Measurements from ENCODE around the gene RBM20. TPM values are rescaled to one million over a fixed set of nuclear protein-coding genes. Genes with fewer than 3 reads are reported as not detected.
A peak's percentile ranks its signal among the peaks of the same experiment; 100 is the strongest.
"Not testable (repeated sequence)": the region's sequence is repeated elsewhere in the genome, so short reads cannot be mapped to it uniquely, and the experiment has no call there.

Gene RBM20
- total RNA-seq: 4.6 and 5.3 TPM in 2 replicates

DNA sequence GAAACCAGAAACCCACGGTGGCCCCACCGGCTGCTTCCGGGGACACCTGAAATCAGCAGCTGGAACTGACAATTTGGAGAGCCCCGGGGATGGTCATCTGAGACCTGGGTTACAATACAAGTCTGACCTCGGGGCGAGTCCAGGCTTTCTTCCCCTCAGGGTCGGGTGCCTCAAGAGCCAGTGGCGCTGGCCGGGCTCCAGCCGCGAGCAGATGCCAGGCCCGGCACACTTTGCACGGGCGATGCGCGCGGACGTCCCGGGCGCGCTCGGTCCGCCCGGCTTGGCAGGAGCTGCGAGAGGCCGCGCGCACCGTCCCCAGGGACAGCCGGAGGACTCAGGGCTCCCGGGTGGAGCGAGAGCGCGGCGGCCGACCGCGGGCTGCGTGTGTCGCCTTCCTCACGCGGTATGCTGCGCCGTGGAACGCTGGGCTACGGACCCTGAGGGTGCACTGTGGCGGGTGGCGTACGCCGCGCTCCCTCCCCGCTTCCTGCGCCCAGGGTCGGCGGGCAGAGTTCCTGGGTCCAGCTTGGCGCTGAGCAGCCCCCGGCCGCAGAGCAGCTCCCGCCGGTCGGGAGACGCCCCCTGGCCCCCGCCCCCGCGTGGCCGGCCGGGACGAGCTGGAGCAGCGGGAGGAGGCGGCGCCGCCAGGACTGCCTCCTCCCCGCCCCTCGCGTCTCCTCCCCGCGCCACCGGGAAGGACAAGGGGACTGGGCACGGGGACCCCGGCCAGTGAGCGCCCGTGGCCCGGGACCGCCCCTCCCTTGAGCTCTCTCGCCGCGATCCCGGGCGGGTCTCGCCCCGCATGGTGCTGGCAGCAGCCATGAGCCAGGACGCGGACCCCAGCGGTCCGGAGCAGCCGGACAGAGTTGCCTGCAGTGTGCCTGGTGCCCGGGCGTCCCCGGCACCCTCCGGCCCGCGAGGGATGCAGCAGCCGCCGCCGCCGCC is at the start of gene RBM20:
Gene RBM20 (plus strand): TSS at position 684 of the 945 bp plus-strand sequence. CDS start 119 bp downstream, at position 803.
- DNase-seq: peak; percentile 30

DNA sequence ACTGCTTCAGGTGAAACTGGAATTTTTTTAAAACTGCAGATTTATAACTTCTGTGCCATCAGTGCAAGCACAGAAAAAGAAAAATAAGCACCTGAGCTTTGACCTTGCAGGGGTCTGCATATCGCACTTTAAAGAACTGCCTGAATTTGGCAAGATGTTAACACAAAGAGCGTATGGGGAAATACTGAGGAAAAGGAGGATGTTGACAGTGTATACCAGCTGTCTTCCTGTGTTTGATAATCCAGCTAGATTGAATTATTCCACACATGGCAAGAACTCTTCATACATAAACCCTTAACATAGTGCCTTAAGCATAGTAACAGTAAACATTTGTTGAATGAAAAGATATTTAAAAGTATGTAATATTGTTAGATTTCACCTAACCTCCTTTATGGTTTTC is 46.7 kb upstream of the RBM20 start:
- peak; percentile 58 for DNase-seq

DNA sequence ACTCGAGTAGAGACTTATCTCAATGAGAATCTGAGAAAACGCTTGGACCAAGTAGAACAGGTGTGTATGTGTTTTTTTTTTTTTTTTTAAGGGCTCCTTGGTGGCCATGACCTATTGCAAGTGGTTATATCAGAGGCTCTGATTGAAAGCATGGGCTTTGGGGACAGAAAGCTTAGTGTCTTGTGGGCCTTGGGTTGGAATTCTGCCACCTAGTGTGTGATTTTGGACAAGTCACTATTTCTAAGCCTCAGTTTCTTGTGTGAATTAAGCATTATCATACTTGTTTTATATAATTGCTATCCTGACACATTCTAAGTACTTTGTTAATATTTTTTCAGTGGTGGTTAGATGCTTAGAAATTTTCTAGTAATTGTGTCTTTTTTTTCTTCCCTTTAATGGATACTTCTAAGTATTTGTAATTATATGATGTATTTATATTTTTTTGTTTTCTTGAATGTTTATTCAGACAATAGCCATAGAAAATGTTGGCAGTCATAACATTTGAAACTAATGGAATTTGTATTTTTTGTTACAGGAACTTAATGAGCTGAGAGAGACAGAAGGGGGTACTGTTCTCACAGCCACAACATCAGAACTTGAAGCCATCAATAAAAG is 43.5 kb upstream of the RBM20 start:
- DNase-seq: peak; percentile 88

DNA sequence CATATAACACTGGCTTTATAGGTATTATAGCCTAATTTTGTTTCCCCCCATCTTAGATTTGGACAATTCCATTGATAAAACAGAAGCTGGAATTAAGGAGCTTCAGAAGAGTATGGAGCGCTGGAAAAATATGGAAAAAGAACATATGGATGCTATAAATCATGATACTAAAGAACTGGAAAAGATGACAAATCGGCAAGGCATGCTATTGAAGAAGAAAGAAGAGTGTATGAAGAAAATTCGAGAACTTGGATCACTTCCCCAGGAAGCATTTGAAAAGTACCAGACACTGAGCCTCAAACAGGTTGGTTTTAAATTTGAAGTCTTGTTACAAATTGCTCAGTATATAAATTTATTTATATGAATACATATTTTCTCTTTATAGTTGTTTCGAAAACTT is 42.6 kb upstream of the RBM20 start:
- no peak for DNase-seq

DNA sequence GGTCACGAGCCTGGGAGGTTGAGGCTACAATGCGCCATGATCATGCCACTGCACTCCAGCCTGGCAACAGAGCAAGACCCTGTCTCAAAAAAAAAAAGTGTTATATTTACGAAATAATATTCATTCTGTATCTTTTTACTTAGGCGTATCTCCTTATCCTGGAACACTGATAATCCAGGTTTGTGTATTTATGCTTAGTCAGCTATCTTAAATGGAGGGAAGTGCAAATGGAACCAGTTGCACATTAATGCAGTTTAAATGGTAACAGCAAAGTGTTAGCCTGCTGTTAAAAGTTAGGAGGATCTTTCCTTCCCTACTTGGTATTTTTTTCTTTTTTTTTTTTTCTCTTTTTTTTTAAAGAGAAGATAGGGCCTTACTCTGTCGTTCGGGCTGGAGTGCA is 36.0 kb upstream of the RBM20 start:
- no peak for DNase-seq

DNA sequence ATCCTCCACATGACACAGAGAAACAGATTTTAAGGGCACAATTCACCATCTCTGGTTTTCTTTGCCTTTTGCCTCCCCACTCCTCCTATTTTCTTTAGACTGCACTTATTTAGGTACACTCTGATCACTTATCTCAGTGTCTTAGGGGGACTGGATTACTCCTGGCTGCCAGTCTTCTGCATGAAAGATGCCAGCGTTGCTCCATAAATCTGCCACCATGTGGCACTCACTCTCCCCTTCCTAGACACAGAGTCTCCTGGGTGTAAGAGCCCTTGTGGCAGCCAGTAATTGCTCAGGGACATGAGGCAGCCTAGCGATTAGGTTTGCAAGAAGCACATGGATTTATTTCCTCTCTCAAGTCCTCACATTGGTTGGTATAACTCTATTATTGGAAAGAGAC is 34.5 kb upstream of the RBM20 start:
- DNase-seq: peak; percentile 17

DNA sequence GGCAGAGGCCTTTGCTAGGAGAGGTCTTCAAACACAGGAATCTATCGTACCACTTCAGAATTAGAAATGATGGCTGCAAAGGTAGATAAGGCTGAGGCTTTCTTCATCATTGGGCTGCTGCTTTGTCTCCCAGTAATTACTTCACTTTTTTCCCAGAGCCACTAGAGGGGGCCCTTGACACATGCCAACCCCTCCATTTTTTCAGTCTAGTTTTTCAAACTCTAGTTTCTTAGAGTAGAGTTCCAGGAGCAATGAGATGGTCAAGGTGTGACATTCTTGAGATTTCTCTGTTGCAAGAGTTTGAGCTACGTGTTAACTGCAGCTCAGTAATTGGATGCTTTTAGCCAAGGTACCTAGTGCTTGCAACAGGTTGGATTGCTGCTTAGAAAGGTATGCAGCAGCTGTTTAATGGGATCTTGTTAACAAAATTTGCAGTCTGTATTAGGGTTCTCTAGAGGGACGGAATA is 33.8 kb upstream of the RBM20 start:
- DNase-seq: peak; percentile 68

DNA sequence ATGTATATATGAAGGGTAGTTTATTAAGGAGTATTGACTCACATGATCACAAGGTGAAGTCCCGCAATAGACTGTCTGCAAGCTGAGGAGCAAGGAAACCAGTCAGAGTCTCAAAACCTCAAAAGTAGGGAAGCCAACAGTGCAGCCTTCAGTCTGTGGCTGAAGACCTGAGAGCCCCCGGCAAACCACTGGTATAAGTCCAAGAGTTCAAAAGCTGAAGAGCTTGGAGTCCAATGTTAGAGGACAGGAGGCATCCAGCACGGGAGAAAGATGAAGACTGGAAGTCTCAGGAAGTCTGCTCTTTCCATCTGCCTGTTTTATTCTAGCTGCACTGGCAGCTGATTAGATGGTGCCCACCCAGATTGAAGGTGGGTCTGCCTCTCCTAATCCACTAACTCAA is 33.4 kb upstream of the RBM20 start:
- DNase-seq: not testable (repeated sequence)

DNA sequence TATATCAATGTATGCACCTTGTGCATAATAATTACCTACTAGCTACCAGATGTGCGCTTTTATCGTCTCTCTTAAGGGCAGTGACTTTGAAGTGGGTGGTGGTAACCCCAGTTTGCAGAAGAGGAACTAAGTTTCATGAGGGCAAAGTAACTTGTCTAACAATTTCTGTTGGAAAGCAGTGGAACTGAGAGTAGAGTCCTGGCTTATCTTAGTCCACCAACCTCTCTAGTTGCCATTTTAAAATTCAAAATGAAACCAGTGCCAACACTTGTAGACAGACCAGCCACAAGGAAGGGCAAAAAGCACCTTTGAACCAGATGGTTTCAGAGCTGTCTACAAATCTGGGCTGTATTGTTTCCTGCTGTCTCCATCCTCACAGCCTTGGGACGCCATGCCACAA is 32.0 kb upstream of the RBM20 start:
- no peak for DNase-seq

DNA sequence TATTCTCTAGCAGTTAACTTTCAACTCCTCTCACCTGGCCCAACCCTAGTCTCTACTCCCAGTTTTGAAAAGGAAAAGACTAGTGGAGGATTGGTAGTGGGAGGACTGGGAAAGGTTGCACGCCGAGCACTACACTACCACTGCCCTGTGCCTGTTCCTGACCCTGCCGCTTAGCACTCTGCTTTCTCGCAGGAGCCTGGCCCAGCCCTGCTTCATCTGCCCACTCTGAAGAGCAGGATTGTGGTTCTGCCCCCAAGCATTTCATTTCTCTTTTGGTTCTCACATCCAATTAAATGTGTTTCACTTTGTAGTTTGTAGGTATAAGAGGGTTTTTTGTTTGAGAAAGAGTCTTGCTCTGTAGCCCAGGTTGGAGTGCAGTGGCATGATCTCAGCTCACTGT is 31.5 kb upstream of the RBM20 start:
- DNase-seq: no peak

DNA sequence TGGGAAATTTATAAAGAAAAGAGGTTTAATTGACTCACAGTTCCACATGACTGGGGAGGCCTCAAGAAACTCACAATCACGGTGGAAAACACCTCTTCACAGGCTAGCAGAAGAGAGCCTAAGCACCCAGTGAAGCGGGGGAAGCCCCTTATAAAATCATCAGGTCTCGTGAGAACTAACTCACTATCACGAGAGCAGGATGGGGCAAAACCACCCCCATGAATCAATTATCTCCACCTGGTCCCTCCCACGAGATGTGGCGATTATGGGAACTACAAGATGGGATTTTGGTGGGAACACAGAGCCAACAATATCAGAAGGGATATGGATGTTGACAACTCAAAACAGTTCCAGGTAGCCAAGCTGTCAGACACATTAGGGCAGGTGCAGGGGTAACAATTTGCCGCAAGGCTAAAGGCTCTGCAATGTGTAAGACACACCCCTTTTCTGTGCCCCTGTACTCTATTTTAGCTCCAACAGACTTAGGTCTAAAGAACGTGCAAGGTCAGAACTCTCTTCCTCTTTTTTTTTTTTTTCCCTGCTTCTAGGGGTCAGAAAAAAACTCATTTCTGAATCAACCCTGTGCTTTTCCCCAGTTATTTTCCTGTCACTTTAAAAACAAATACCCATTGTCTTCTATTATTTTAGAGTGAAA is 30.7 kb upstream of the RBM20 start:
- DNase-seq: no peak

DNA sequence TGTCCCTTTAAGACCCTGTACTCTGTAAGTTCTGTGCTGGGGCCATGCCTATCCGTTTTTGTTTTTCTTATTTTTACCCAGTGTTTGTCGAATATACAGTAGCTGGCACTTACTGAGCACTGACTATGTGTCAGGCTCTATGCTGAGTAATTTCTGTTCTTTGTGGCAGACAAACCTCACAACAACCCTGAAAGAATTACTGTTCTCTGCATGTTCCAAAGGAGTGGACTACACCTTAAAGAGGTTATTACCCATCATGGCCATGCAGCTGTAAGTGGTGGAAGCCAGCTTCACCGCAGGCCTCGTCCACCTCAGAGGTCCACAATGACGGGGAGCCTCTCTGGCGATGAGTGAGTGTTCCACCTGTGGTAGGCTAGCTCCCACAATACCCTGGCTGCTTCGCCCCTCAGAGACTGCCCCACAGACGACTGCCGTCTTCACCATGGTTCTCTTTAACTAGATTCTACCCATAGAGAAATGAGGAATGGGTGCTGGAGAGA is 30.1 kb upstream of the RBM20 start:
- no peak for DNase-seq

DNA sequence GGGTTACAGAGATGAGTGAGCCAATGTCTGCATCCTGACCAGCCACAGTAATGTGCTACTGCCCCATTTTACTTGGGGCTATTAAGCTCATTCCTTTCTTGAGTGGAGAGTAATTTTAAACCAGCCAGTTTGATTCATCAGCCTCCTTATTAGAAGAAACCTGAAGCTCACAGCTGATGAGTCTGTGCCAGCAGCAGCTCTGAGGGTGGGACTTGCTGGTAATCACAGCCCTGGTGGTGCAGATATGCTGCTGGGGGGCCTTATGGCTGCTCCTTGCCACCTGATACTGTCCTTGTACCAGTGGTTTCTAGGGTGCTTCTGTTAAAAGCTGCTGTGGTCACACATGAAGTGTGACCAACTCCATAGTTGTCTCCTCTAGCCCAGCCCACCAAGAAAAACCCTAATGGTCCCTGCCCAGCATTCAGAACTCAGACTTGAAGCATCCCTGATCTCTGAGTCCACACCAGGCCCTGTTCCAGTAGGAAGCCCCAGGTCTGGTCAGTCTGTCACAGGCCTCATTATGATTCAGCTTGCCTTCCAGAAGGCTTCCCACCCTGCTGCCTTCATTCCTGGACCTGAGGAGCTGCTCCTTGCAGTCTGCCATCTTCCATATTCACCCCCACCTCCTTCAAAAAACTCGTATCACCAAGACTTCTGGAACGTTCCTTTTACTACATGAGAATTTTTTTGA is 28.9 kb upstream of the RBM20 start:
- no peak for DNase-seq

DNA sequence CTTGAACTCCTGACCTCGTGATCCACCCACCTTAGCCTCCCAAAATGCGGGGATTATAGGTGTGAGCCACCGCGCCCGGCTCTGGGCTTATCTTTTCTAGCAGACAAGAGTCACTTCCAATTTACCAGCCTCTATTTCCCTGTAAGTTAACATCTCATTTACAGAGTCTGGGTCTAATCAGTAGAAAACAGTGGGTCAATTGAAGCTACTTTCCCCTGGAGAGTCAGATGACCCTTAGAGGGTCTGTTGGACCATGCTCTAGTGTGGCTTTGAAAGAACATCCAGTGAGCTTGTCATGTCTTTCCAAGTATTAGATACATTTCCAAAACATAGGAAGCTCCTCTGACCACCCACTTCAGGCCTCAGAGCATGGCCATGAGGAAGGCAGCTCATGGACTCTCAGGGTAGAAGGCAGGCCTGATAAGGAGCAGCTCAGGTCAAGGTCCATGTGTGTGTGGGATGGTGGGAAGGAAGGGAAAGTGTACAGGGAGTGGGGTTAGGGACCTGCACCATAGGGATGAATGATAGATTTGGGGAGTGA is 27.6 kb upstream of the RBM20 start:
- no peak for DNase-seq

DNA sequence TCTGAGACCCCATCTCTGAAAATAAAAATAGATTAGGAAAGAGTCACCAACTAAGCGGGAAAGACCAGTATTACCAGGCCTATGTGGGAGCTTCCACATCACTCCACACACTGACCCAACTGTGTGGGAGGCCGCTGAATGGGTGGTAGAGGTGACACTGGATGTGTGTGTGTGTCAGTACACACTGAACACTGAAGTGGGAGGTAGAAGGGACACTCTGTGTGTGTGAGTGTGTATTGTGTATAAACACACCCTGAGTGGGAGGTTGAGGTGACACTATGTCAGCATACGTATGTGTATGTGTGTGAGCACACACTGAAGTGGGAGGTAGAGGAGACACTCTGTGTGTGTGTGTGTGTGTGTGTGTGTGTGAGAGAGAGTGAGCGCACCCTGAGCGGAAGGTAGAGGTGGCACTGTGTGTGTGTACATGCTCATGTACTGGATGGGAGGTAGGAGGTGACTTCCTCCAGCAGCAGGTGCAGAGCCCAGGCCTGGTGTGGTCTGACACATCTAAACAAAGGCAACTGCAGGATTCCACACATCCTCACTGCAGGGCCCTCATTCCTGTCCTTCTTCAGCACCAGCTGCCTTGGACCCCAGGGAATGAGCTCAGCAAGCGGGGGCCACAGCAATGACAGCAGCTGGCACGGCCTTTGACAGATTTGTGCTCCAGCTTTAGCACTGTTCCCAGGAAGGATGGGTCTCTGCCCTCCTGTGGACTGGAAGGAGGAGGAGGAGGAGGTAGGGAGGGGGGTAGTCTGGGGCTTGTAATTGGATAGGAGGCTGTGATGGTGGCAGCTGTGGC is 26.5 kb upstream of the RBM20 start:
- no peak for DNase-seq

DNA sequence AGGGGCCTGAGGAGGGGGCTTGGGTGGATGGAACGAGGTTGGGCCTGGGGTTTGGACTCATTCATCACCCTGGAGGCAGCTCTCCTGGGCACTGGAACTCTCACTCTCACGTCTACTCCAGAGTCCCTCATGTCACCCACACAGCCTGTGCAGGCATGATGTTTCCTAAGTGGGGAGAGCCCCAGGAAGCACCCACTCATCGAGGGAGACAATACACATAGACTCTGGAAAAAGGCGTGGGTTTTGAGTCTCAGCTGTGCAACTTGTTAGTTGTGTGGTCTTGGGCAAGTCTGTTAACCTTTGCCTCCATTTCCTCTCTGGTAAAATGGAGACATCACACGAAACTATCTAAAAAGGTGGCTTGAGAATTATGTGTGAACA is 25.9 kb upstream of the RBM20 start:
- no peak for DNase-seq

DNA sequence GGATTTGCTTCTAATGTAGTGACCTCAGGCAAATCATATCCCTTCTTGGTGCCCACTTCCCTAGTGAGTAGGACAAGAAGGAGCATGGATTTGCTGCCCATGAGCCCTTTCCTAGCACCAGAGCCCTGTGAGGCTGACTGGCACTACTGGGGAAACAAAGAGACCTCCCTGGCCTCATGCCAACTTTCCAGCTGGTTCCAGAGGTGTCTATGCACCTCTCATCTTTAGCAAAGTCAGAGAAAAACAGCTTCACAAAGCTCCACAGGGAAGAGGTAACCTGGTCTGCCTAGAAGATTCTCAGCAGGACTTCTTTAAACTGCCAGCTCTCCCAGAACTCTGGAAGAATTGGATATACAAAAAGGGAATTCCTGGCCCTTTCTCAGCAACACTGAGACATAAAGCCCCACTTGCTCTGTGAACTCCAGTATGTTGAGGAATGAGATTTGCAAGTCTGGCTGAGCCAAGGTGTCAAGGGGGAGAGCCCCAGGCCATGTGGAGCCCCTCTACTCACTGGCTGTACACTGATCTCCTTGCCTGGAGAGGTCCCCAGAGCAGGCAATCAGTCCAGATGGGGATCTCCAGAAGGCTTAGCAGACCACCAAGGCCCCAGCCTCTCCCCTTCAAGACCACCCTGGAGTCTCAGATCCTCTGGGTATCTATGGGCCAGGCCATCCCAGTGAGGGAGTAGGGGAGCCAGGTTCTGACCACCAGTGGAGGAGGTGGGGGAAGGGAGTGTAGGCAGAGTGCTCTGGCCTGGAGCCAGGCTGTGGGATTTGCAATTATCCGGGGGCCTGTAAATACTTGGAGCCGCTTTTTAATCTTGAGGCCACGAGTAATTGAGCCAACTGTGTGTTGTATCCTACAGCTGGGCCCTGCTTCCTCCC is 24.4 kb upstream of the RBM20 start:
- DNase-seq: no peak

DNA sequence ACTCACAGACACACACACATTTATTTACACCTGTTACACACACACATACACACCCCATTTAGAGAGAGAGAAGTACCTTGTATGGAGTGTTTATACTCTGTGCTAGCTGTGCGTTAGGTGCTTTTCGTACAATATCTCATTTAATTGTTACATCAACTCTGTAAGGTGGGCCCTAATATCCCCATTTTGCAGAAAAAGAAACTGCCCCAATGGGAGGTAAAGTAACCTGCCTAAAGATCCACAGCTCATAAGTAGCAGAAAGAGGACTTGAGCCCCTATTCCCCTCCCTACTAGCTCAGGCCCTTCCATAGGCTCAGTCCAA is 23.8 kb upstream of the RBM20 start:
- DNase-seq: no peak

DNA sequence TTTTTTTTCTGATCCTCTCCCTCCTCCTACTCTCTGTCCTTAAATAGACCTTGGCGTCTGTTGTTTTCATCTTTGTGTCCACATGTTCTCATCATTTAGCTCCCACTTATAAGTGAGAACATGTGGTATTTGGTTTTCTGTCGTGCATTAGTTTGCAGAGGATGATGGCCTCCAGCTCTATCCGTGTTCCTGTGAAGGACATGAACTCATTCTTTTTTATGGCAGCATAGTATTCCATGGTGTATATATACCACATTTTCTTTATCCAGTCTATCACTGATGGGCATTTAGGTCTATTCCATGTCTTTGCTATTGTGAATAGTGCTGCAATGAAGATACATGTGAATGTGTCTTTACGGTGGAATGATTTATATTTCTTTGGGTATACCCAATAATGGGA is 20.8 kb upstream of the RBM20 start:
- not testable (repeated sequence) for DNase-seq

DNA sequence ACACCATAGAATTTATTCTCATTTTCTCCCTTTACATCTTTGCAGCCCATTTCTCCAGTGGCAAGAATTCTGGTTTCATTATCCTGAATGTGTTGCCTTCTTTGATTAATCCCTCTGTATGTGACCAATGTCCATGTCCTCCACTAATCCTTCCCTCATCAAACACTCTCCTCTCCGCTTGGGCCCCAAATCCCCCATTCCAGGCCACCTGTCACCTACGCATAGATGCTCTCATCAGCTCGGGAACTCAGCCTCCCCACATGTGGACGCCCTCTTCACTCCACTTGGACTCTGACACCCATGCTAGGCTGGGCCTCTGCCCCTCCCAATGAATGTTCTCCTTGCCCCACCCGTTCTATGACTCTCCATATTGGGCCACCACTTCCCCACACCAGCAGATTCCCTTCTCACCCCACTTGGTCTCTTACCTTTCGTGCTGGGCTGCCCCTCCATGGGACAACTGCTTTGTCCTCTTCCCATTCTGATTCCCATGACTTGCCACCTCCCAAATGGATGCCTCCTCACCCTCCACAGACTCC is 18.7 kb upstream of the RBM20 start:
- DNase-seq: no peak

Data from dermis blood vessel endothelial cell (primary cell).